HG03521 (cell line): ENCODE results near the gene ATP4B.

Source experiments
- ATAC-seq: cut with Tn5 transposase; IDR thresholded peaks from one replicate; pipeline ENCODE4 v1.9.1; 2021; ENCODE audit warnings: mild to moderate bottlenecking, moderate library complexity; ENCODE audit not compliant: unreplicated experiment

ATP4B gene

GRCh38 chr13:113657851-113658741 is at the start of gene ATP4B:
Gene ATP4B, minus strand, starts transcription at chr13:113658198. Its CDS starts 54 bp downstream, at chr13:113658144.
- ATAC-seq, result no peak

- ATAC-seq, result no peak
Observed at GRCh38 chr13:113672002-113672651, 14.1 kb upstream of the ATP4B start.

GRCh38 chr13:113671066-113672001 is 13.3 kb upstream of the ATP4B start:
- no peak for ATAC-seq

- no peak for ATAC-seq
Observed at GRCh38 chr13:113670541-113670940, 12.5 kb upstream of the ATP4B start.

- no peak for ATAC-seq
Observed at GRCh38 chr13:113669755-113670341, 11.8 kb upstream of the ATP4B start.

- no peak for ATAC-seq
Observed at GRCh38 chr13:113669231-113669754, 11.3 kb upstream of the ATP4B start.

GRCh38 chr13:113668491-113668971 is 10.5 kb upstream of the ATP4B start:
- ATAC-seq, result no peak

- no peak for ATAC-seq
Observed at GRCh38 chr13:113667771-113668490, 9.9 kb upstream of the ATP4B start.

GRCh38 chr13:113666951-113667701 is 9.1 kb upstream of the ATP4B start, which contains the start of gene GRK1:
Gene GRK1, plus strand, starts transcription at chr13:113667219. Its CDS starts 168 bp downstream, at chr13:113667387.
- no peak for ATAC-seq

- ATAC-seq, result no peak
Observed at GRCh38 chr13:113666329-113666670, 8.3 kb upstream of the ATP4B start.

GRCh38 chr13:113665597-113666328 is 7.8 kb upstream of the ATP4B start:
- no peak for ATAC-seq

GRCh38 chr13:113664751-113665596 is 7.0 kb upstream of the ATP4B start:
- ATAC-seq, result no peak

GRCh38 chr13:113663934-113664333 is 5.9 kb upstream of the ATP4B start:
- ATAC-seq, result no peak

- no peak for ATAC-seq
Observed at GRCh38 chr13:113661509-113661908, 3.5 kb upstream of the ATP4B start.

GRCh38 chr13:113660066-113660465 is 2.1 kb upstream of the ATP4B start:
- no peak for ATAC-seq

- ATAC-seq, result no peak
Observed at GRCh38 chr13:113659337-113659736, 1.3 kb upstream of the ATP4B start.

- no peak for ATAC-seq
Observed at GRCh38 chr13:113658836-113659235, 838 bp upstream of the ATP4B start.
